K562 (cell line): Measurements from ENCODE around the gene EZH1. TPM values are rescaled to one million over a fixed set of nuclear protein-coding genes. Genes with fewer than 3 reads are reported as not detected.

Experiments
- CAMTA2 ChIP-seq: fragments of 250-450 bp; sonication (Bioruptor Pico); conservative IDR thresholded peaks from 2 replicates; pipeline ENCODE4 v1.5.1; 2022
- ELF1 ChIP-seq: fragments of 200-800 bp; sonication (Bioruptor generic); IDR thresholded peaks from 2 replicates; pipeline ENCODE4 v1.6.1; 2016; ENCODE audit warnings: missing genetic modification characterization, missing compliant biosample characterization
- KLF16 ChIP-seq: IDR thresholded peaks from 2 replicates; pipeline ENCODE4 v1.6.1; 2016; ENCODE audit warnings: antibody characterized with exemption
- NCOA2 ChIP-seq, 2 experiments: fragments of 450-650 bp; IDR thresholded peaks; 2 replicates each; pipeline ENCODE4 v1.6.1; 2018; ENCODE audit warnings: mild to moderate bottlenecking in 2 of 2, moderate library complexity in 1 of 2; ENCODE audit not compliant: partially characterized antibody in 2 of 2
- NFXL1 ChIP-seq: fragments of 450-650 bp; formaldehyde crosslinking; IDR thresholded peaks from 2 replicates; pipeline ENCODE4 v1.4.0; 2021; ENCODE audit warnings: mild to moderate bottlenecking
- POLR2B ChIP-seq: fragments of 450-650 bp; IDR thresholded peaks from 2 replicates; pipeline ENCODE4 v1.6.1; 2018; ENCODE audit warnings: low read depth; ENCODE audit not compliant: partially characterized antibody
- RBM14 ChIP-seq: fragments of 200-400 bp; formaldehyde crosslinking; IDR thresholded peaks from 2 replicates; pipeline ENCODE4 v1.6.1; 2018; ENCODE audit warnings: low read depth, mild to moderate bottlenecking, low read length, moderate library complexity, borderline replicate concordance; ENCODE audit not compliant: insufficient read depth
- SIRT6 ChIP-seq: IDR thresholded peaks from one replicate; pipeline ENCODE4 v1.6.1; 2012; ENCODE audit warnings: low read depth, mild to moderate bottlenecking, control low read depth, inconsistent platforms, low read length, moderate library complexity
- SUPT5H ChIP-seq: fragments of 450-650 bp; IDR thresholded peaks from 2 replicates; pipeline ENCODE4 v1.6.1; 2016
- TFAM ChIP-seq: fragments of 250-450 bp; sonication (Bioruptor Pico); conservative IDR thresholded peaks from 2 replicates; pipeline ENCODE4 v1.5.0; 2021; ENCODE audit warnings: mild to moderate bottlenecking, moderate library complexity
- ZNF197 ChIP-seq: fragments of 200-800 bp; sonication (Bioruptor generic); IDR thresholded peaks from 2 replicates; pipeline ENCODE4 v1.6.1; 2016; ENCODE audit warnings: low read depth, missing genetic modification characterization, missing compliant biosample characterization
- polyA plus RNA-seq, 8 experiments: library from polyadenylated mRNA; depleted of rRNA in 4 of 8; stranded (reverse) in 5 of 8; unstranded in 3 of 8; fragments of >200 nt; fragmentation: Nextera tagmentation in 2 of 8; fragmentation: Illumina TruSeq in 1 of 8; extraction: Ambion mirVana in 2 of 8; extraction: Trizol in 1 of 8; gene quantifications; 2 replicates each; pipeline versions ENCODE4 v1.2.1 to v1.2.3, GENCODE V29; 2011 to 2014; ENCODE audit warnings: inconsistent platforms in 1 of 8, missing spikeins in 1 of 8
- total RNA-seq, 7 experiments: library from RNA; depleted of rRNA in 6 of 7; stranded (reverse); fragments of >200 nt in 6 of 7; fragmentation: Illumina TruSeq in 2 of 7; extraction: Trizol in 2 of 7; gene quantifications; 2 replicates each; pipeline versions ENCODE4 v1.2.1 to v1.2.3, GENCODE V29; 2011 to 2021; ENCODE audit warnings: low replicate concordance in 1 of 7
- TF ChIP-seq, protein P1 (sequence below): fragments of 450-650 bp; IDR thresholded peaks from 2 replicates; pipeline ENCODE4 v1.7.1; 2018; ENCODE audit warnings: mild to moderate bottlenecking, low read depth; ENCODE audit not compliant: partially characterized antibody
- TF ChIP-seq, protein P2 (sequence below): sonication (generic); formaldehyde crosslinking; IDR thresholded peaks from 2 replicates; pipeline ENCODE4 v1.8.0; 2022; ENCODE audit warnings: mild to moderate bottlenecking, missing genetic modification reagents
- TF ChIP-seq, protein P3 (sequence below): fragments of 250-450 bp; sonication (Bioruptor Pico); IDR thresholded peaks from 2 replicates; pipeline ENCODE4 v1.8.0; 2022; ENCODE audit warnings: moderate library complexity, mild to moderate bottlenecking, inconsistent platforms
- TF ChIP-seq, protein P4 (sequence below): sonication (generic); formaldehyde crosslinking; IDR thresholded peaks from 2 replicates; pipeline ENCODE4 v1.8.0; 2023; ENCODE audit warnings: missing genetic modification reagents, mild to moderate bottlenecking, borderline replicate concordance

The EZH1 gene
- total and polyA plus RNA-seq, 9 of the 15 experiments (the other 6 are each of a cell fraction or from before 2014, with no cell fraction given) = 8.6 to 40.8 (median 22.9) TPM

DNA sequence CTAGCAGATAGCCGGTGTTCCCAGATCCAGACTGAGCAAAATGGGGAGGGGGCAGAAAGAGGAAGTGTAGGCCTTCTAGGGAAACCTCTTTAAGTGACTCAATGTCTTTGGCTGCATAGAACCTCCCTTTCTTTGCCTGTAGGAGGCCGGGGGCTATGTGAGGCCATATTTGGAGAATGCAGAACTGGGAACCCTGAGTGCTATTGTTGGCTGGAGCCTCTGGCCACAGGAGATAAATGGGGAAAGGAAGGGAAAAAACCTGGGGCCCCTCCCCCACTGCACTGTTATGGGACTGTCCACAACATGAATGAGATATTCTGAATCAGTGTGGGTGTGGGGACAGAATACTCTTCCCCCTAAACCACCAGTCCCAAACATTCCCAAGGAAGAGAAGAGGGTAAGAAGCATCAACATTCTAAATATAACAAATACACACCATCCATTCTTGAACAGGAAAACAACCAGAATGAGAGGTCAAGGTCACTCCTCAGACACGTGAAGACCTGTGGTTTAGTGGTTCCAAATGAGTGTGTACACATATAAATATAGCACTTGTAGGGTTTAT lies 30.8 kb upstream of the EZH1 start (continued):
- TF ChIP-seq, protein P1, sequence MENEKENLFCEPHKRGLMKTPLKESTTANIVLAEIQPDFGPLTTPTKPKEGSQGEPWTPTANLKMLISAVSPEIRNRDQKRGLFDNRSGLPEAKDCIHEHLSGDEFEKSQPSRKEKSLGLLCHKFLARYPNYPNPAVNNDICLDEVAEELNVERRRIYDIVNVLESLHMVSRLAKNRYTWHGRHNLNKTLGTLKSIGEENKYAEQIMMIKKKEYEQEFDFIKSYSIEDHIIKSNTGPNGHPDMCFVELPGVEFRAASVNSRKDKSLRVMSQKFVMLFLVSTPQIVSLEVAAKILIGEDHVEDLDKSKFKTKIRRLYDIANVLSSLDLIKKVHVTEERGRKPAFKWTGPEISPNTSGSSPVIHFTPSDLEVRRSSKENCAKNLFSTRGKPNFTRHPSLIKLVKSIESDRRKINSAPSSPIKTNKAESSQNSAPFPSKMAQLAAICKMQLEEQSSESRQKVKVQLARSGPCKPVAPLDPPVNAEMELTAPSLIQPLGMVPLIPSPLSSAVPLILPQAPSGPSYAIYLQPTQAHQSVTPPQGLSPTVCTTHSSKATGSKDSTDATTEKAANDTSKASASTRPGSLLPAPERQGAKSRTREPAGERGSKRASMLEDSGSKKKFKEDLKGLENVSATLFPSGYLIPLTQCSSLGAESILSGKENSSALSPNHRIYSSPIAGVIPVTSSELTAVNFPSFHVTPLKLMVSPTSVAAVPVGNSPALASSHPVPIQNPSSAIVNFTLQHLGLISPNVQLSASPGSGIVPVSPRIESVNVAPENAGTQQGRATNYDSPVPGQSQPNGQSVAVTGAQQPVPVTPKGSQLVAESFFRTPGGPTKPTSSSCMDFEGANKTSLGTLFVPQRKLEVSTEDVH = no peak
- TF ChIP-seq TFAM (CRISPR knock-in tag) = no peak
- TF ChIP-seq CAMTA2 (CRISPR knock-in tag) = no peak
- TF ChIP-seq, protein P2, sequence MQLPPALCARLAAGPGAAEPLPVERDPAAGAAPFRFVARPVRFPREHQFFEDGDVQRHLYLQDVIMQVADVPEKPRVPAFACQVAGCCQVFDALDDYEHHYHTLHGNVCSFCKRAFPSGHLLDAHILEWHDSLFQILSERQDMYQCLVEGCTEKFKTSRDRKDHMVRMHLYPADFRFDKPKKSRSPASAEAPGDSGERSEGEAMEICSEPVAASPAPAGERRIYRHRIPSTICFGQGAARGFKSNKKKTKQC (CRISPR knock-in tag) = no peak
- TF ChIP-seq, protein P3, sequence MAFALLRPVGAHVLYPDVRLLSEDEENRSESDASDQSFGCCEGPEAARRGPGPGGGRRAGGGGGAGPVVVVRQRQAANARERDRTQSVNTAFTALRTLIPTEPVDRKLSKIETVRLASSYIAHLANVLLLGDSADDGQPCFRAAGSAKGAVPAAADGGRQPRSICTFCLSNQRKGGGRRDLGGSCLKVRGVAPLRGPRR = no peak
- TF ChIP-seq RBM14 = no peak
- TF ChIP-seq NFXL1 (CRISPR knock-in tag) = no peak
- no peak for TF ChIP-seq ZNF197 (CRISPR knock-in tag)
- peak; percentile 26 for TF ChIP-seq POLR2B
- TF ChIP-seq SIRT6 = no peak
- TF ChIP-seq NCOA2 (IDR thresholded peaks at IDR 0.05; ENCODE audit: partially characterized antibody in 2 of 2) = no peak
- peak; percentile 64; the same call in 1 of the 2 replicates for TF ChIP-seq KLF16
- TF ChIP-seq ELF1 (tag) = no peak
- TF ChIP-seq, protein P4, sequence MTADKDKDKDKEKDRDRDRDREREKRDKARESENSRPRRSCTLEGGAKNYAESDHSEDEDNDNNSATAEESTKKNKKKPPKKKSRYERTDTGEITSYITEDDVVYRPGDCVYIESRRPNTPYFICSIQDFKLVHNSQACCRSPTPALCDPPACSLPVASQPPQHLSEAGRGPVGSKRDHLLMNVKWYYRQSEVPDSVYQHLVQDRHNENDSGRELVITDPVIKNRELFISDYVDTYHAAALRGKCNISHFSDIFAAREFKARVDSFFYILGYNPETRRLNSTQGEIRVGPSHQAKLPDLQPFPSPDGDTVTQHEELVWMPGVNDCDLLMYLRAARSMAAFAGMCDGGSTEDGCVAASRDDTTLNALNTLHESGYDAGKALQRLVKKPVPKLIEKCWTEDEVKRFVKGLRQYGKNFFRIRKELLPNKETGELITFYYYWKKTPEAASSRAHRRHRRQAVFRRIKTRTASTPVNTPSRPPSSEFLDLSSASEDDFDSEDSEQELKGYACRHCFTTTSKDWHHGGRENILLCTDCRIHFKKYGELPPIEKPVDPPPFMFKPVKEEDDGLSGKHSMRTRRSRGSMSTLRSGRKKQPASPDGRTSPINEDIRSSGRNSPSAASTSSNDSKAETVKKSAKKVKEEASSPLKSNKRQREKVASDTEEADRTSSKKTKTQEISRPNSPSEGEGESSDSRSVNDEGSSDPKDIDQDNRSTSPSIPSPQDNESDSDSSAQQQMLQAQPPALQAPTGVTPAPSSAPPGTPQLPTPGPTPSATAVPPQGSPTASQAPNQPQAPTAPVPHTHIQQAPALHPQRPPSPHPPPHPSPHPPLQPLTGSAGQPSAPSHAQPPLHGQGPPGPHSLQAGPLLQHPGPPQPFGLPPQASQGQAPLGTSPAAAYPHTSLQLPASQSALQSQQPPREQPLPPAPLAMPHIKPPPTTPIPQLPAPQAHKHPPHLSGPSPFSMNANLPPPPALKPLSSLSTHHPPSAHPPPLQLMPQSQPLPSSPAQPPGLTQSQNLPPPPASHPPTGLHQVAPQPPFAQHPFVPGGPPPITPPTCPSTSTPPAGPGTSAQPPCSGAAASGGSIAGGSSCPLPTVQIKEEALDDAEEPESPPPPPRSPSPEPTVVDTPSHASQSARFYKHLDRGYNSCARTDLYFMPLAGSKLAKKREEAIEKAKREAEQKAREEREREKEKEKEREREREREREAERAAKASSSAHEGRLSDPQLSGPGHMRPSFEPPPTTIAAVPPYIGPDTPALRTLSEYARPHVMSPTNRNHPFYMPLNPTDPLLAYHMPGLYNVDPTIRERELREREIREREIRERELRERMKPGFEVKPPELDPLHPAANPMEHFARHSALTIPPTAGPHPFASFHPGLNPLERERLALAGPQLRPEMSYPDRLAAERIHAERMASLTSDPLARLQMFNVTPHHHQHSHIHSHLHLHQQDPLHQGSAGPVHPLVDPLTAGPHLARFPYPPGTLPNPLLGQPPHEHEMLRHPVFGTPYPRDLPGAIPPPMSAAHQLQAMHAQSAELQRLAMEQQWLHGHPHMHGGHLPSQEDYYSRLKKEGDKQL (CRISPR knock-in tag) = no peak
- TF ChIP-seq SUPT5H = no peak
